ENCODE measurements around the gene NR3C1.

The NR3C1 gene

DNA sequence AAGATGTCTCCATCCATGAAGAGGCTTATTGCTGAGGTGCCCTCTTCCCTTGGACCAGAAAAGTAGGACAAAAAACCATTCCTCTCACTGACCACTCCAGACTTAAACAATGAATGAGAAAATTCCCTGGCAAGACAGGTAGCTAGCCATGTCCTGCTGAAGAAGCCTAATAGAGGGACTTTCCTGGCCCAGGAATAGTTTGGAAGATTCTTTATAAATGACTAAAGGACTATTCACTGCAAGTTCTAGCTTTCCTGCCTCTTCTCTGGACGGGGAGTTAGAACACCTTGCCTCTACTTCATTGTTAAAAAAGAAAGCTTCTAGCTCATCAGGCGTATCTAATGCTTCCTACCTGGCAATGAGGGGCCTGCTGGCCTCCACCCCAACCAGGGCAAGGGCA, 153.6 kb downstream of the NR3C1 start:
- no peak for DNase-seq

DNA sequence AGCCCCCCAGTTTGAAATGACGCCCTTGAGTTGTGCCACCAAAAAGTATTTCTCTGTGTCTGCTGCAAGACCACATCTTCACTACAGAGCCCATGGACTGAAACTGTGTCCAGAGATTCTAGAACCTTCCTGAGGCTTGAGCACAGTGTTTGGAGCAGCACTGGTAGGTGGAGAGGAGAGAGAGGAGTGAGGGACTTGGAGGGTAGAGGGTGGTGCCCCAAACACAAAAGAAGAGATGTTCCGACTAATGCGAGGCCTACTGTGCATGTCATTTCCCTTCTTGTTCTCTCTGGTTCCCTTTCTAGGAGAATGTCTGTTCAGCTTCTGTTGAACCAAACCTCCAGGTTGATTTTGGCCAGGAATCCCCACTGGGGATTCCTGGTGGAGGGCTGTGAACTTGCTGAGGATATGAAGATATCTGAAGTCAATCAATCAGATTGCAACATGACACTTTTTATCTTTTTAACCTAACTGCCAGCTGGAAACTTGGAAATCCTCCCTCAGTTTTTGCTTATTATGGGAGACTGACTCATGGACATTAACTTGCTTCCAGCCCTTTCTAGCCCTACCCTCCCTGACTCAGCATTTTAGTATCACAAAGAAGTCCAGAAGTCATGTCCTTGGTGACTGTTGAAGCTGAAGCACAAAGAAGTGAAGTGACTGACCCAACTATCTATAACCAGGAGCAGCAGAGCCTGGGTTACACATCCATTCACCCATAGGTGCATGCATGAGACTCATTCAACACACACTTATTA, 154.5 kb downstream of the NR3C1 start:
- DNase-seq, result no peak

DNA sequence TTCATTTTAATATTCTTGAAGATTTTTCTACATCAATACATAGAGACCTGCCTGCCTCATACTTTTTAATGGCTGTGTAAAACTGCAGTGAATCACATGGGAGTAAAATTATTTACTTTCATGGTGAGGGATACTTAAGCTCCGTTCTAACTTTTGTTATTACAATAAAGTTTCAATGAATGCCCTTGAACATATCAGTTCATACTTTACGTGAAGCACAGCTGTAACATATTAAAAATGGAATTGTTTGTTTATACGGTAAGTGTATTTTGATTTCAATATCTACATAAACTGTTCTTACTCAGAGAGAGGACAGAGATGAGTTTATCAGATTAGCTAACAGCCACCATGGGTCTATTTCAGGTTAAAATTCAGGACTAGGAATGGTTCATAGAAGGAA, 155.1 kb downstream of the NR3C1 start:
- no peak for DNase-seq

DNA sequence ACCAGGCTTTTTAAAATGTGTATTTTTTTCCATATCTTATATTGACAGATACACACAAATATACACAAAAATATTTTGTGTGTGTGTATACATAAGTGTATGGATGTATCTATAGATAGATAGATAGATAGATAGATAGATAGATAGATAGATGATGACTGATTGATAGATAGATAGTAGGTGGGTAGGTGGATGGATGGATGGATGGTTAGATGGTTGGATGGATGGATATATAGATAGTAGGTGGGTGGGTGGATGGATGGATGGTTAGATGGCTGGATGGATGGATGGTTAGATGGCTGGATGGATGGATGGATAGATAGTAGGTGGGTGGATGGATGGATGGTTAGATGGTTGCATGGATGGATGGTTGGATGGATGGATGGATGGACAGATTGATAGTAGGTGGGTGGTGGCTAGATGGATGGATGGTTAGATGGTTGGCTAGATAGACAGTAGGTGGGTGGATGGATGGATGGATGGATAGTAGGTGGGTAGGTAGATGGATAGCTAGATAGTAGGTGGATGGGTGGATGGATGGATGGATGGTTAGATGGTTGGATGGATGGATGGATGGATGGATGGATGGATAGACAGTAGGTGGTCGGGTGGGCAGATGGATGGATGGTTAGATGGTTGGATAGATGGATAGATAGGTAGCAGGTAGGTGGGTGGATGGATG, 156.2 kb downstream of the NR3C1 start:
- no peak for DNase-seq

DNA sequence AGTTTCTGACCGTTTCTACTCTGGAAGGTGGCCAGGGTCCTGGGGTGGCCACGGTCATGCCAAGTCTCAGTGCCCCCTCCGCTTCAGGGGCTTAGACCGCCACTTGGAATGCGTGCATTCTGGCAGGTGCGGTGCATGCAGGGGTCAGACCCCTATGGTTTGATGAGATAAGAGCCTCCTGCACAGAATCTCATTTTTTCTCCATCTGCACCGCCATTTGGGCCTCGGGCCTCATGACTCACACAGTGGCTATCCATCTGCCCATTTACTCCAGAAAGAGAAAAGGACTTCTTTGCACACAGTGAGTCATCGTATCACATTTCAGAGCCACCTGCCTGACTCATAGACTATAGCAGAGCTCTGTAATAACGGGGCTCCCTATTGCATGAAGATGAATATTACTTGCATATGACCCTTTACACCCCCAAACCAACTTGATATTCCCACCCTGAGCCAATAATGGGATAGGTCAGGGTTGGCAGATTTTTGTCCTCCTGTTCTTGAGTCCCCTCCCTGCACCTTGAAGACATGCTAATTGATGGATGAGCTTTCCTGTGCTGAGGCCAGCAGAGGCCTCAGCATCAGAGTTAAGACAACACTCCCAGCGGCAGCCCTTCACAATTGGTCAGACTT, 157.4 kb downstream of the NR3C1 start:
- DNase-seq, result no peak

DNA sequence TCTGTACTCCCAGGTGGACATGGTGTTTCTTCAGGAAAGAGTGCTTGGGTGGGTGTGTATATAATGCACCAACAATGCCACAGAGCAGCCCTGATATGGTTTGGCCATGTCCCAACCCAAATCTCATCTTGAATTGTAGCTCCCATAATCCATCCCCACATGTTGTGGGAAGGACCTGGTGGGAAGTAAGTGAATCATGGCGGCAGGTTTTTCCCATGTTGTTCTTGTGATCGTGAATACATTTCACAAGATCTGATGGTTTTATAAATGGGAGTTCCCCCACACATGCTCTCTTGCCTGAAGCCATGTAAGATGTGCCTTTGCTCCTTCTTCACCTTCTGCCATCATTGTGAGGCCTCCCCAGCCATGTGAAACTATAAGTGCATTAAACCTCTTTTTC, 158.5 kb downstream of the NR3C1 start:
- DNase-seq, result no peak

DNA sequence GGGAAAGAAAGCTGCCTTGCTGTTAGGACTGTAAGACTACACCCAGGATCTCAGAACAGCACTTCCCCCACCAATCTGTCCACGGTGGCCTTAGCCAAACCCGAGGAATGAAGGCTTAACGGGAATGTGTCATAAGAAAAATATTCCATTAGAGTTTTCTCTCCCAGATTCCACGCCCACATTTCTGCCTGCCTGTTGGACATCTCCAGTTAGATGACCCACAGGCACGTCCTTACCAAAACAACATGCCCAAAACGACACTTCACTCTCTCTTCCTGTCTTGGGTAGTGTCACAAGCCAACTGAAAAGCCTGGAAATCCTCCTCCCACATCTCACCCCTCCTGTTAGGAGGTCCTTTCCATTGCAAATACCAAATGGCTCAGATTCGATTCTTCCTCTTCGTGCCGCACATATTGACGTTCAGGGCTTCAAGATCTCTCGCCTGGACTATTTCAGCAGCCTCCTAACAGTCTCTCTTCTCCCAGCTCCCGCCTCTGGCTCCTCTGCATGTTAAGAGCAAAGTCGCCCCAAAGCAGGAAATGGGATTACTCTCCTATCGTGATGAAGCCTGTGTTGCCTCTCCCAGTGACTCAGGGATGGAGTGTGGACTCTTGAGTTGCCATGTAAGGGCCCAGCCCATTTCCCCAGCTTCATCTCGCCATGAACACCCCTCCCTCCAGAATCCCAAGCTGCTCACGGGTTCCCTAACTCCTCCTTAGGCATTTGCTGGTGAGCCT, 159.3 kb downstream of the NR3C1 start:
- no peak for DNase-seq

DNA sequence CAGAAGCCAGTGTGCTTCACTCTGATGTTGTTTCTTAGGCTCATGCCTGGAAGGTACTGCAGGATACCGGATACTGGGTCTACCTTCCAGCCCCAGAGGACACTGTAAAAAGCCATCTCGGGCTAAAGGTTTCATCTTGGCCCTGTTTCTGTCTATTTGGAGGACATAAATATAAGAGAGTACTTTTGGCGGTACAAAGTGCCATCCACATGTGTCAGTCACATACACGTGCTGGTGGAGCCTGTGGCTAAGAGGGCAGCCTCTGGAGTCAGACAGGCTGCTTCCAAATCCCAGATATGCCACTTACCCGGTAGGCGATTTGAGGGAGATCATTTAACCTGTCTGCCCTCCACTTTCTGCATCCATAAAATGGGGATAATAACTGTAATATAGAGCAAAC, 160.4 kb downstream of the NR3C1 start:
- DNase-seq, result no peak

DNA sequence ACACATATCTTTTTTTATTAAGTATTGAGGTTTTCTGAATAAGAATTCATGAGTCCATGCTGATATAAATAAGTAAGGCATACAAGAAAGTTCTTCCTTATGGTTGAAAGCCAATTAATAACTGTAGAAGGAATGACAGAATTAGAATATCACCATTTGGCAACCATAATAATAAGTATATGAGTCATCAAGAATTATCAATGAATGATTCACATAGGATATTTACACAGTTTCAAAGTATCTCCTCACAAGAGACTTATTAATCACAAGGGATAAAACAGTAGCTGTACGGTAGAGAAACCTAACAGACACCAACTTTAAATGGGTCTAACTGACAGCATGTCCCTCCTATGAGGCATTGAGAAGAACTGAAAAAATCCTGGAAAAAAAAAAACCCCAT, 161.6 kb downstream of the NR3C1 start:
- DNase-seq, result no peak

DNA sequence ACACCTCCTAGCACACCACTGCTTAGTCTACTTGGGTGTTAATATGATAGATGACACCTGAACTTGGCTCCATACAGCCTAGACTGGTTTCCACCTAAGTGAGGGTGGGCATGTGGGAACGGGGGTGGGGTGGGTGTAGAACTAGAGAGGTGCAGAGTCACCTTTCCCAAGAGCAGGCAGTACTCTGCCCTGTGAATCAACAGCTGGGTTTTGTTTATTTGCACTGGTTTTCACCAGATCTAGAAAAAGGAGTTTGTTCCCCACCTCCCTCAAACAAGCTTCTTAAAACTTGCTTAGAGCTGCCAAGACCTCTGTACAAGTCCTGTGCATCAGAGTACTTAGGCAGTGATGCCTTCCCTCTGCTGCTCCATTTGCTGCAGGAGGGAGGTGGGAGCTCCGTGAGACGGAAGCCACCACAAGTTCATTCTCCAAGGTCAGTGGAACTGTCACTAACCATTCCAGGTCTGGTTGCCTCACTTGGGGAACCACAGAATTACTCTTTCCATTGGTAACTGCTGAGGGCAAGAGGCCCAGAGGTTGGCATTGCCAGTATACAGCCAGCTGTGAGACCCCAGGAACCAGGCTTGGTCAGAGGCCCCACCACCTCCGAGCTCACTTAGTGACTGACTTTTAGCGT, 163.5 kb downstream of the NR3C1 start:
- DNase-seq, result no peak

DNA sequence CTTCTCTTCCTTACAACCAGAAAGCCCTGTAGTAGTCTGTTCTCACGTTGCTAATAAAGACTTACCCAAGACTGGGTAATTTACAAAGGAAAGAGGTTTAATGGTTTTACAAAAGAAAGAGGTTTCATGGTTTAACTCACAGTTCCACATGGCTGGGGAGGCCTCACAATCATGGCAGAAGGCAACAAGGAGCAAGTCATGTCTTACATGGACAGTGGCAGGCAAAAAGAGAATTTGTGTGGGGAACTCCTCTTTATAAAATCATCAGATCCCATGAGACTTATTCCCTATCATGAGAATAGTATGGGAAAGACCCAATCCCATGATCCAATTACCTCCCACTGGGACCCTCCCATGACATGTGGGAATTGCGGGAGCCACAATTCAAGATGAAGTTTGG, 164.9 kb downstream of the NR3C1 start:
- no peak for DNase-seq

DNA sequence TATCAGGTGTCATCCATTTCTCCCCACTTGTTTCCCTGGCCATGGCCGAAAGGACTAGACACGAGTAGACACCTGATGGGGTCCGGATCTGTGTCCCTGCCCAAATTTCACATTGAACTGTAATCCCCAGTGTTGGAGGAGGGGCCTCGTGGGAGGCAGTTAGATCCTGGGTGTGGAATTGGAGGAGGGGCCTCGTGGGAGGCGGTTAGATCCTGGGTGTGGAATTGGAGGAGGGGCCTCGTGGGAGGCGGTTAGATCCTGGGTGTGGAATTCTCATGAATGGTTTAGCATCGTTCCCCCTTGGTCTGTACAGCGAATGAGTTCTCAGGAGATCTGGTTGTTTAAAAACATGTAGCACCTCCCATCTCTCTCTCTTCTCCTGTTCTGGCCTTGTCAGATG, 165.8 kb downstream of the NR3C1 start:
- DNase-seq, result no peak

DNA sequence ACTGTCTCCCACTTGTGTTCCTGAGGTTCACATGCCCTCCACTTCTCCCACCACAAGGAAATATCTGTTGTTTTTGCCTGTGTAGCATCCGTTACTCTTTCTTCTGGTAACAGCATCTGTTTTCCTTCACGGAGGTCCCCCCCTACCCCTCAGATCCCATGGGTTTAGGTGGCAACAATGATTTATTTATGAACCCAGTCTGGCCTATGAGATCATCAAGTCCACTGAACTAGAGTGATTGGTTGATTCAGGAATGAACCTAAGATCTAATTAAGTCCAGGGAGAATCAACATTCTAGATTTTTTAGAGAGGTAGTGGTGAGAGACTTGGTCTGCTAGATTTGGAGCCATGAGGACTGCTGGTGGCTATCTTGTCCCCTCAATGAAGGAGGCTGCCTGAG, 166.8 kb downstream of the NR3C1 start:
- DNase-seq, result no peak

DNA sequence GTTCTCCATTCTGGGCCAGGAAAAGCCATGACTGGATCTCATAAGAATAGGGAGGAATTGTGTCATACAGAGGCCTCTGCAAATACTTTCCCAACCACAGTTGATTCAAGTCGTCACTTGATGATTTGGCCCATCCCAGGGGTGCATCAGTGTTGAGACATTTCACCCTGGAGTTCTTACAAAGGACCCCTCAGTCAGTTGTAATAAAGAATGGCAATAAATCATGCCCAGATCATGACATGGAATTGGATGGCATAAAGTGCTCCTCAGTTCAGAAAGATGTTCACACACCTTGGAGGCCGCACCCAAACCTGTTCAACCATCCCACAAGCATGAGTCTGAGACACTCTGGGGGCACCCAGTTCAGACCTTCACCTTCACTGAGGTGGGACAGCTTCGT, 168.1 kb downstream of the NR3C1 start:
- DNase-seq, result no peak

DNA sequence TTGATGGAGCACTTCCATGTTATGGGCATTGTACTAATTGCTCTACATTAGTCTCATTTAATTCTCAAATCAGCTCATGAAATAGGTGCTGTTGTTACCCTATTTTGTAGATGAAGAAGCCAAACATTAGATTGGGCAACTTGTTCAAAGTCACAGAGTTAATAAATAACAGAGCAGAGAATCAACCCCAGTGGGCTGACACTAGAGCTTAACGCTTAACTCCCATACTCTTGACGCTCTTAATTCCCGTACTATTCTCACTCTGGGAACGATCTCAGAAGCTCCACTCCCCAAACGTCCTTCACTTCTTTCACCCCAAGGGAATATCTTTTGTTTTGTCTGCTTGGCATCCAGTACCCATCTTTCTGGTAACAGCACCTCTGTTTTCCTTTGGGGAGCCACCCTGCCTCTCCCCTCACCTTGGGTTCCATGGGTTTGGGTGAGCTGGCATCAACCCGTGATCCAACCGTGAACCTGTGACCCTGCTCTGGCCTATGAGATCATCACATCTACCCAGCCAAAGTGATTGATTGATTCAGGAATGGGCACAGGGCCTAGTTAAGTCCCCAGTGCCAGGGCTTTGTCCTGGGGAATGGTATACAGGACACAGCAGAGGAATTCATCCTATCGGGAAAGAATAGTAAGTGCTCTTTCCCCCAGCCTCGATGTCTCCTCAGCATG, 169.2 kb downstream of the NR3C1 start:
- no peak for DNase-seq

DNA sequence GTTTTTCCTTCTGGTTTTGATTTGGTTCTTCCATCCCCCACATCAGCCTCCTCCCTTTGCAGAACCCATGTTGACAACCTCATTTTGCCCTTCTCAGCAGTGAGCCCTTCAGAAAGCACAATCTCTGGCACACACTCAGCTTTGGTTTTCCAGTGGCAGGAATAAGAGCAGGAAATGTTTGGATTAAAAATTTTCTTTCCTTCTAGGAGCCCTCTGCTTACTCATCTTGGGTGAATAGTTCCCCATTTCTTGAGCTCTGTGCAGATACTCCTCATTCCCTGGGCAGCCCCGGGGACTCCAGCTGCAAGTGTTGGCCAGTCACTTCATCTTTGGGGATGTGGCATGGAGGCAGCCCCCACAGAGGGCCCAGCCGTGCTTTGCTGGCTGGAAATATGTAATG, 170.5 kb downstream of the NR3C1 start:
- DNase-seq, result no peak

DNA sequence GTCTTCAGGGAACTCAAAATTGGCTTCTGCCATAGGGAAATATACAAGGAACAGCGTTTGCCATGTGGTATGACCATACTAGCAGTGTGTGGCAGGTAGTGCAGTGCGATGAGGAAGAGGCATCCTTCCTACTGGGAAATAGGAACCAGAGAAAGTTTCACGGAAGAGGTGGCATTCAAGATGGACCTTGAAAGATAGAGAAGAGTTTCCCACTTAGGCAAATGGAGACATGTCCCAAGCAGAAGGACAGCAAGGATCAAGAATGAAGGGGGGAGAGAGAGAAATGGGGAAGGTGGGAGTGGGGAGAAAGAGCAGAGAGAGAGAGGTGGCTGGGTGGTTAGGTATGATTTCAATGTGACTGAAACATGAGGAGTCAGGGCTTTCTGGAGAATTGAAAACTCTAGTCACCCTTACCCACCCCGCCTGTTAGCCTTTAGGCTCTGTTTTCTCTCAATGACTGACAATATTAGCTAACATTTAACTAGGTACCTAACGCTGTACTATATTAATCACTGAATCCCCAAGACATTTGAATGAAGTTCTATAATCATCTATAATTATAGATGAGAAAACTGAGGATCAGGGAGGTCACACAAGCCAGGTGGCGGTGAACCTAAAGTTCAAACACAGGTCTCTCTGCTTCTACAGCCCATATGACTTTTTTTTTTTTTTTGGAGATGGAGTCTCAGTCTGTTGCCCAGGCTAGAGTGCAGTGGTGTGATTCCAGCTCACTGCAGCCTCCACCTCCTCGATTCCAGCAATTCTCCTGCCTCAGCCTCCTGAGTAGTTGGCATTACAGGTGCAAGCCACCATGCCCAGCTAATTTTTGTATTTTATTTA, 171.3 kb downstream of the NR3C1 start:
- DNase-seq, result no peak

DNA sequence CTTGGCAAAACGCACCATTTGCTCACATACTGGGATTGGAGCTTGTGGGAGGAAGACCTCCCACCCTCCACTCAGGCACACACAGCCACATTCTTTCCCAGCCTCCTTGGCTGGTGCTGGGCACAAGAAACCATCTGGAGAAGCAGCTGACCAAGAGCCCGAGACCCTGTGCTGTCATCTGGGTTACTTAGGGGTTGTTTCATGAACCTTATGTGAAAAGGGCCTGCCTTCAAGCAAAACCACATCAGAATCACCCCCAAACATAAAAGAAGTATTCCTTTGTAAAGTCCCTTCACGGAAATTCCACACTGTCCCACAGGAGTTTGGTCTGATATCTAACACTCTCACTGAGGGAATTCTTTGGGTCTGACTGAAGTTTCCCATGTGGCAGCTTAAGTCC, 172.1 kb downstream of the NR3C1 start:
- DNase-seq, result no peak

DNA sequence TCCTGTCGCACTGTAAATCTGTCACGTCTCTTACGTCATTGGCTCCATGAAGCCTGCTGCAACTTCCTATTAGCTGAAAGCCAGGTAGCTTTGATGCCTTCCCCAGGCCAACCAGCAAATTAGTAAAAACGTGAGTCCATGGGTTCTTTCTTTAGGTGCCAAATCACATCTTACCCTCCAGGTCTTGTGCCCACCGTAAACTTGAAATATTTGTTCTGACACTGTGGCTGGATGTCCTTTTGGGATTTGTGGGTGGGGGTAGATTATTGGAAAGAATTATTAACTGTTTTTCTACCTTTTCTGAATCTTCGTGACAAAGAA, 172.8 kb downstream of the NR3C1 start:
- DNase-seq, result no peak

DNA sequence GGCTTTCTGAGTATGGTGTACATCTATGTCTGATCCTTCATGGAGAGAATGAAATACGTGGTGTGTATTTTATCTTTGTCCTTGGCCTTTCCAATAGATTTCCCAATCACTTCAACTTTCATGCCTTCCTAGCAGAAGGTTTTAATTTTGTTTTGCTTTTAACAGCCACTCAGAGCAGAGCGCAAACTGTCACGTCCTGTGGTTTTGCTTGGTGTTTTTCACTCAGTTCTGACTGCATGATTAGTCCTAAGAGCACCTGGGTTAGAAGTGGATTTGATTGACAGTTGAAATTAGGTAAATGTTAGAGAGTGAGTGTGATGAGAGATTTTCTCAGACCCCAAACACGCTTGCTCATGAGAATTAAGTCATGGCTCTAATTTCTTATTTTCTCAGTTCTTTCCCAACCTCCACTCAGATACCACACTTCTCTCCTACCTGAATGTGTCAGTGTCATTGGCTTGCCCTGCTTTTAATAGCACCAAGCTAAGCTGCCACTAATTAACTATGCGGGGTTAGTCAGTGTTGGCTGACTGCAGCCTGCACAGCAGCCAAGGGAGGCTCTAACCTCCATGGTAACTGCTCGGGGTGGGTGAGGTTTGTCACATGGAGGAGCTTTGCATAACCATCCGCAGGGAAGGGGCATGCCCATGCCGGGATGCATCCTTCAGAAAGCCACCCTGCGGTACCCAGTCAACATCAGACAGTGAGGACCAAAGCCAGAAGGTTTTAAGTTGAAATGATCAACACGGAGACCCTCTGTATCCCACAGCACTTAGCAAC, 173.4 kb downstream of the NR3C1 start:
- DNase-seq, result peak; percentile 58

DNA sequence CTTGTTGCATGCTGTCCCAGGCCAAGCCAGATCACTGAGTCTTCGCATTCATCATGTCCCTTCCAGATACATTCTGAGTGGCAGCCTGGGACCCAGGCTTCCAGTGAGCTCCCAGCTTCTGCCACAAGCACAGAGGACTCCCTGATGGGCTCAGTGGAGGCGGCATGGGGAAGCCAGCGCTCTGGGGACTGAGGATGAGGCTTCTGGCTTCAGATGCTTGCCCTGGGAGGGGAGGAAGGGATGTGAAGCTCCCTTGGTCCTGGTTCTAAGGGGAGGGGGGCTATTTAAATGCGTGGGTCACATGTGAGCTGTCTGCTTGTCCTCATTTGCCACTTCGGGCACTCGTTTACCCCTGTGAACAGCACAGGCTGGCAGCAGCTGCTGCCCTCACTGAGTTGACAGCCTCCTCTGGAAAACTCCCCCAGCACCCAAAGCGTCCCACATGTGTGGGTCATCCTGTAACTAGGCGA, 174.0 kb downstream of the NR3C1 start:
- no peak for DNase-seq
